Endothelial cell of umbilical vein (primary cell): ENCODE results near the gene KIF5C. TPM values are rescaled to one million over a fixed set of nuclear protein-coding genes. Genes with fewer than 3 reads are reported as not detected.

Source experiments
- BruUV-seq: library from RNA; stranded (reverse); fragments of 400-500 nt; replicated peaks from 2 replicates; lab custom pipeline; 2021; lab: Mats Ljungman, UMichigan
- CTCF ChIA-PET: fragments of 300-600, 350-600 bp; sonication (Branson Sonifier 250); formaldehyde crosslinking; loops from one replicate; lab custom pipeline; 2021; ENCODE audit warnings: antibody characterized with exemption, inconsistent platforms; lab: Charles Lee
- POLR2A ChIA-PET: fragments of 300-600, 350-600 bp; sonication (Branson Sonifier 250); formaldehyde crosslinking; loops from one replicate; lab custom pipeline; 2021; ENCODE audit warnings: antibody characterized with exemption, inconsistent platforms; lab: Charles Lee
- DNase-seq: peaks from one replicate; pipeline ENCODE4 v3.0.0-alpha.2; 2011; ENCODE audit warnings: low read depth, low spot score
- FAIRE-seq: peaks from 2 replicates; lab custom pipeline; 2011; peaks lifted over from hg19 to GRCh38; lab: Jason Lieb, UNC
- H2AFZ ChIP-seq: 2 replicates; pipeline ENCODE4 v1.6.0; 2012; ENCODE audit warnings: low read depth, low read length, control low read depth, inconsistent platforms
- H3K27ac ChIP-seq: 2 replicates; pipeline ENCODE4 v1.5.1; 2011; ENCODE audit warnings: low read depth, mild to moderate bottlenecking, control low read depth, low read length, moderate library complexity; ENCODE audit not compliant: insufficient read depth
- H3K27me3 ChIP-seq, 2 experiments: 2 replicates each; pipeline versions ENCODE4 v1.6.0 to v1.6.1; 2011; ENCODE audit warnings: low read length in 2 of 2, mixed read lengths in 1 of 2; ENCODE audit not compliant: control insufficient read depth in 2 of 2, insufficient read depth in 2 of 2
- H3K36me3 ChIP-seq, 2 experiments: 2 replicates in 1 of 2; 3 replicates in 1 of 2; pipeline ENCODE4 v1.5.1; 2011; ENCODE audit warnings: low read length in 2 of 2, mild to moderate bottlenecking in 1 of 2, moderate library complexity in 1 of 2; ENCODE audit not compliant: control insufficient read depth in 2 of 2, insufficient read depth in 2 of 2; ENCODE audit errors: extremely low read depth in 1 of 2
- H3K4me1 ChIP-seq: 3 replicates; pipeline ENCODE4 v1.5.1; 2011; ENCODE audit warnings: mild to moderate bottlenecking, low read length; ENCODE audit not compliant: control insufficient read depth, insufficient read depth; ENCODE audit errors: extremely low read depth
- H3K4me2 ChIP-seq: 2 replicates; pipeline ENCODE4 v1.6.1; 2011; ENCODE audit warnings: low read length, control low read depth, mixed read lengths; ENCODE audit not compliant: insufficient read depth
- H3K4me3 ChIP-seq, 3 experiments: fragments of 200-600 bp in 1 of 3; sonication (generic), shearing (Covaris generic) in 1 of 3; replicated peaks in 1 of 3; 2 replicates each; pipeline ENCODE4 v1.5.1; 2011 to 2016; ENCODE audit warnings: control low read depth in 3 of 3, low read length in 3 of 3, mild to moderate bottlenecking in 2 of 3, inconsistent platforms in 1 of 3, low read depth in 1 of 3, moderate library complexity in 1 of 3; ENCODE audit not compliant: insufficient read depth in 1 of 3
- H3K79me2 ChIP-seq: 2 replicates; pipeline ENCODE4 v1.6.0; 2012; ENCODE audit warnings: low read length, inconsistent platforms; ENCODE audit not compliant: control insufficient read depth, insufficient read depth
- H3K9ac ChIP-seq: replicated peaks from 2 replicates; pipeline ENCODE3; 2011; ENCODE audit warnings: low read length, control low read depth; ENCODE audit not compliant: insufficient read depth; ENCODE audit errors: extremely low read depth
- H3K9me1 ChIP-seq: replicated peaks from 3 replicates; pipeline ENCODE4 v1.6.0; 2011; ENCODE audit warnings: mild to moderate bottlenecking, low read length; ENCODE audit not compliant: control insufficient read depth, insufficient read depth; ENCODE audit errors: extremely low read depth
- H3K9me3 ChIP-seq: replicated peaks from 2 replicates; pipeline ENCODE4 v1.5.1; 2012; ENCODE audit warnings: low read length, inconsistent platforms; ENCODE audit not compliant: control insufficient read depth, insufficient read depth
- H4K20me1 ChIP-seq: replicated peaks from 2 replicates; pipeline ENCODE3; 2011; ENCODE audit warnings: mild to moderate bottlenecking, low read length; ENCODE audit not compliant: control insufficient read depth, insufficient read depth; ENCODE audit errors: extremely low read depth
- EZH2 ChIP-seq: IDR thresholded peaks from 2 replicates; pipeline ENCODE4 v1.6.1; 2012; ENCODE audit warnings: borderline replicate concordance, low read depth, mild to moderate bottlenecking, moderate library complexity, low read length, inconsistent platforms; ENCODE audit not compliant: severe bottlenecking
- FOS ChIP-seq: IDR thresholded peaks from 2 replicates; pipeline ENCODE4 v1.6.1; 2011; ENCODE audit warnings: mild to moderate bottlenecking, low read length, moderate library complexity, borderline replicate concordance; ENCODE audit not compliant: insufficient read depth
- GATA2 ChIP-seq: IDR thresholded peaks from 2 replicates; pipeline ENCODE4 v1.7.0; 2011; ENCODE audit warnings: low read depth, mild to moderate bottlenecking, moderate library complexity, mixed read lengths, low read length; ENCODE audit not compliant: insufficient read length, insufficient read depth
- JUN ChIP-seq: IDR thresholded peaks from 2 replicates; pipeline ENCODE4 v1.6.1; 2011; ENCODE audit warnings: borderline replicate concordance, low read depth; ENCODE audit not compliant: insufficient read length, insufficient read depth
- MYC ChIP-seq: IDR thresholded peaks from one replicate; pipeline ENCODE4 v1.6.1; 2011; ENCODE audit warnings: mild to moderate bottlenecking, low read depth, low read length
- POLR2A ChIP-seq: IDR thresholded peaks from 2 replicates; pipeline ENCODE4 v1.6.1; 2012; ENCODE audit warnings: low read depth, mild to moderate bottlenecking, control low read depth, low read length
- POLR2AphosphoS5 ChIP-seq: IDR thresholded peaks from 2 replicates; pipeline ENCODE4 v1.6.1; 2012; ENCODE audit warnings: low read depth, mild to moderate bottlenecking, control low read depth, low read length, moderate library complexity; ENCODE audit not compliant: insufficient read depth
- dilution Hi-C: fragments of 300-500 bp; cut with MboI; formaldehyde crosslinking; loops from one replicate; pipeline ENCODE4 v1.15.0; 2019; ENCODE audit warnings: low sequenced_read_pairs; ENCODE audit not compliant: extremely low pct_ligation_motif_present
- intact Hi-C: fragments of 100-400 bp; cut with micrococcal nuclease; formaldehyde crosslinking; loops from one replicate; pipeline ENCODE4 v1.10.0; 2022
- polyA plus RNA-seq, 4 experiments: library from polyadenylated mRNA; depleted of rRNA in 3 of 4; stranded (reverse) in 3 of 4; unstranded in 1 of 4; fragments of >200 nt; gene quantifications; 2 replicates each; pipeline versions ENCODE4 v1.2.1 to v1.2.3, GENCODE V29; 2011 to 2012; ENCODE audit warnings: missing spikeins in 1 of 4
- total RNA-seq: library from RNA; stranded (reverse); gene quantifications from 2 replicates; pipeline ENCODE4 v1.2.3, GENCODE V29; 2021
- TF ChIP-seq, protein P1 (sequence below): IDR thresholded peaks from 2 replicates; pipeline ENCODE4 v1.6.1; 2011; ENCODE audit not compliant: insufficient read depth, insufficient read length
- TF ChIP-seq, protein P2 (sequence below), 2 donors: IDR thresholded peaks; 1 replicate in 1 of 2; 2 replicates in 1 of 2; pipeline ENCODE4 v1.5.1; 2011; ENCODE audit warnings: low read length in 2 of 2, mild to moderate bottlenecking in 2 of 2, moderate library complexity in 2 of 2, control low read depth in 1 of 2, inconsistent platforms in 1 of 2, low read depth in 1 of 2; ENCODE audit not compliant: insufficient read depth in 1 of 2; ENCODE audit errors: extremely low read depth in 1 of 2

Gene KIF5C
- total and polyA plus RNA-seq, 2 donors (not counting 3 experiments of a cell fraction or from before 2014, with no cell fraction given), result 0.01 to 0.55 TPM

DNA sequence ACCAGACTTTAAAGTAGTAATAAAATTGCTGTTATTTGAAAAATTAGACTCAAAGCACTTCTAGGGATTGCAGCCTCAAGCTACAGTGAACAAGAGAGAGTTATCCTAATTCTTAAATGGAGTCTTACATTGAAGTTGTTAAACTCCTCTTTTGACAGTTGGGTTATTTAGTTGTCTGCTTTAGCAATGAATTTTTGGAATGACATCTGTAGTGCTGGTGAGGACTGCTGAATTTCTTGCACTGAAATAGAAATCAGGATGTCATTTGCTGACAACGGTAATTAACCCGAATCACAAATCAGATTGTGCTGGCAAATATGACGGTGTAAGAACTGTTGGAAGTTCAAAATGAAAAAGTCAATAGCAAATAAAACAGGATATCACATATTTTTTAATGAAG lies 85.5 kb downstream of the KIF5C start:
- peaks cover 0 to 3% of the 10 kb centered on the region in 2 experiments for H3K27me3 ChIP-seq
- no peak for TF ChIP-seq POLR2A
- no peak for TF ChIP-seq MYC
- TF ChIP-seq EZH2, result no peak
- TF ChIP-seq, protein P1, sequence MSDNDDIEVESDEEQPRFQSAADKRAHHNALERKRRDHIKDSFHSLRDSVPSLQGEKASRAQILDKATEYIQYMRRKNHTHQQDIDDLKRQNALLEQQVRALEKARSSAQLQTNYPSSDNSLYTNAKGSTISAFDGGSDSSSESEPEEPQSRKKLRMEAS, result no peak
- TF ChIP-seq POLR2AphosphoS5, result no peak
- TF ChIP-seq GATA2, result no peak
- TF ChIP-seq JUN, result no peak
- H3K79me2 ChIP-seq, result no peaks in the 10 kb centered on the region
- no peak overlapping the region for H3K4me3 ChIP-seq
- ChIA-PET POLR2A (no interaction called here), CTCF (no interaction called here)
- H3K9ac ChIP-seq, result no peak overlapping the region
- FAIRE-seq, result no peak
- intact Hi-C loops (no loop called here), dilution Hi-C loops (no loop called here)
- H3K4me2 ChIP-seq, result no peak overlapping the region
- no peaks in the 10 kb centered on the region for H3K9me3 ChIP-seq
- H3K4me1 ChIP-seq, result no peaks in the 10 kb centered on the region
- H3K9me1 ChIP-seq, result no peaks in the 10 kb centered on the region
- H3K27ac ChIP-seq, result no peak overlapping the region
- no peak overlapping the region for H2AFZ ChIP-seq
- H3K36me3 ChIP-seq, result no peaks in the 10 kb centered on the region
- DNase-seq, result no peak
- H4K20me1 ChIP-seq, result no peaks in the 10 kb centered on the region
- no TSS peak for BruUV-seq

DNA sequence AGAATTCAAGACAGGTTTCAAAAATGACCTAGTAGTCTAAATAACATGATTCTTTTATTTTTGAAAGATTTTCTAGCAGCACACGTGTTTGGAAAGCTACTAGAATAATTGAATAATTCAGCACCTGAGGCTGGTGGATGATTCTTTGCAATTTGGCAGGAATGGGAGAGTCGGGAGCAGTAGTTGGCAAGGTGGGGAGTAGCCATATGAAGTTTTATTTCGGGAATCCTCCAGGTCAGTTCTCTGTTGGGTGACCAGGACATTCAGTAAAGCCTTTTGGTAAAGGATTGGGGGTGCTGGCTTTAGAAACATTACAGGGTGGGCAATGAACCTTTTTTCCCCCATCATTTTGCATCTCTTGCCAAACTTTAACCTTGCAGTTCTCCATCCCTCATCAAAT lies 88.4 kb downstream of the KIF5C start:
- Histone ChIP-seq H3K9me1 (no peaks in the 10 kb centered on the region), H3K27ac (no peak overlapping the region), H3K9me3 (no peaks in the 10 kb centered on the region), H3K4me3 (no peak overlapping the region), H3K4me1 (no peaks in the 10 kb centered on the region), H3K36me3 (no peaks in the 10 kb centered on the region), H4K20me1 (no peaks in the 10 kb centered on the region), H3K9ac (no peak overlapping the region), H3K27me3 (peaks cover 0 to 2% of the 10 kb centered on the region in 2 experiments), H2AFZ (no peak overlapping the region), H3K4me2 (no peak overlapping the region), H3K79me2 (no peaks in the 10 kb centered on the region)
- intact Hi-C loops, result no loop called here
- FAIRE-seq, result no peak
- dilution Hi-C loops, result no loop called here
- ChIA-PET POLR2A (interaction anchor here (0.7 kb wide), 1 partner anchor 8 kb away, joined by 5 read pairs; no protein-coding TSS in a partner anchor), CTCF (no interaction called here)
- BruUV-seq, result no TSS peak
- TF ChIP-seq EZH2 (no peak), GATA2 (no peak), POLR2AphosphoS5 (no peak), JUN (no peak), FOS (no peak), POLR2A (no peak), MYC (no peak)
- TF ChIP-seq, protein P2, sequence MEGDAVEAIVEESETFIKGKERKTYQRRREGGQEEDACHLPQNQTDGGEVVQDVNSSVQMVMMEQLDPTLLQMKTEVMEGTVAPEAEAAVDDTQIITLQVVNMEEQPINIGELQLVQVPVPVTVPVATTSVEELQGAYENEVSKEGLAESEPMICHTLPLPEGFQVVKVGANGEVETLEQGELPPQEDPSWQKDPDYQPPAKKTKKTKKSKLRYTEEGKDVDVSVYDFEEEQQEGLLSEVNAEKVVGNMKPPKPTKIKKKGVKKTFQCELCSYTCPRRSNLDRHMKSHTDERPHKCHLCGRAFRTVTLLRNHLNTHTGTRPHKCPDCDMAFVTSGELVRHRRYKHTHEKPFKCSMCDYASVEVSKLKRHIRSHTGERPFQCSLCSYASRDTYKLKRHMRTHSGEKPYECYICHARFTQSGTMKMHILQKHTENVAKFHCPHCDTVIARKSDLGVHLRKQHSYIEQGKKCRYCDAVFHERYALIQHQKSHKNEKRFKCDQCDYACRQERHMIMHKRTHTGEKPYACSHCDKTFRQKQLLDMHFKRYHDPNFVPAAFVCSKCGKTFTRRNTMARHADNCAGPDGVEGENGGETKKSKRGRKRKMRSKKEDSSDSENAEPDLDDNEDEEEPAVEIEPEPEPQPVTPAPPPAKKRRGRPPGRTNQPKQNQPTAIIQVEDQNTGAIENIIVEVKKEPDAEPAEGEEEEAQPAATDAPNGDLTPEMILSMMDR (IDR thresholded peaks at IDR 0.05; ENCODE audit: extremely low read depth in 1 of 2, insufficient read depth in 1 of 2, low read depth in 1 of 2, low read length in 2 of 2), result no peak
- TF ChIP-seq, protein P1, result no peak
- DNase-seq, result no peak
